ENCODE data around the gene NAP1L4.
"Not testable (repeated sequence)": the region's sequence is repeated elsewhere in the genome, so short reads cannot be mapped to it uniquely, and the experiment has no call there.

Gene NAP1L4

GRCh38 chr11:2958251-2958650 lies 33.9 kb downstream of the NAP1L4 start:
- DNase-seq (ENCODE audit: low read depth): no peak

DNA sequence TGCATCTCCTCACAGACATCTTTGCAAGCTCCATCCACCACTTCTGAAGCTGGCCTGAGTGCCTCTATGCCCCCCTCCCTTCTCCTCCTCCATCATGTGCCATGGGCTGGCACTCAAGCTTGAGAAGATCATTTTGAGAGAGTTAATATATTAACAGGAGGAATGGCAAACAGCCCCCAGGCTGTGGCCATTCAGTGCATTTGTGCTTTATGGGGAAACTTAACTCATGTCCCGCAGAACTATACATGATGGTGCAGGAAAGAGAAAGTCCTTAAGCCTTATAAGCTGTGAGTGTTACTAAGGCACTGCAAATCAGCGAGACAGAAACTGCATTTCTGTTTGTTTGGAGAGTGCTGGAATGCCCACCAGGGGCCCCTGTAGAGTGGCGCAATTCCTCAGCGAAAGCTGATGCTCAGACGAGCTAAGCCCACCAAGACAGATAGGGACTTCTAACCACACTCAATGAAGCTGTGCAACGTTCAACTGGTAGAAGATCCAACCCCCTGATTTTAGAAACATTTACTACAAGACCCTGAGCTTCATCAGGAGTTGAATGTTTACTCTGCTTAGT lies 36.1 kb downstream of the NAP1L4 start:
- DNase-seq (ENCODE audit: low read depth): no peak

DNA sequence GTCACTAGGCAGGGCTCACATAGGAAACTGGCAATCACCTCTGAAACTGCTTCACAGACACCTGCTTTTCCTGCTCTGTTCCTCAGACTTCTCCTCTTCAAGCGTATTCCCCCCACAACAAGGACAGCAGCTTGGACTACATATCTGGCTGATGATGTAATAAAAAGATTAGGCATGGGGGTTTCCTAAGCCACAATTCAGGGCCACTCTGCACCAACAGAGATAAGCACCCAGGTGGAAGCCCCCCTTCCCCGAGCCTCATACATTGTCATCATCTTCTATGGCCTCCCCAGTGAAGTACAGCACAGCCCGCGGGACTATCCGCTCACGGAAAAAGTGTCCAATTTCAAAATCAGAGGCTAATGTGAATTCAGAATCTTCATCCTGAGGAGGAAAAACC lies 37.9 kb downstream of the NAP1L4 start:
- DNase-seq (ENCODE audit: low read depth): no peak

GRCh38 chr11:2952290-2952689 lies 39.8 kb downstream of the NAP1L4 start:
- no peak for DNase-seq (ENCODE audit: low read depth)

- DNase-seq (ENCODE audit: low read depth): no peak
These were observed 40.7 kb downstream of the NAP1L4 start for GRCh38 chr11:2951231-2952110.

DNA sequence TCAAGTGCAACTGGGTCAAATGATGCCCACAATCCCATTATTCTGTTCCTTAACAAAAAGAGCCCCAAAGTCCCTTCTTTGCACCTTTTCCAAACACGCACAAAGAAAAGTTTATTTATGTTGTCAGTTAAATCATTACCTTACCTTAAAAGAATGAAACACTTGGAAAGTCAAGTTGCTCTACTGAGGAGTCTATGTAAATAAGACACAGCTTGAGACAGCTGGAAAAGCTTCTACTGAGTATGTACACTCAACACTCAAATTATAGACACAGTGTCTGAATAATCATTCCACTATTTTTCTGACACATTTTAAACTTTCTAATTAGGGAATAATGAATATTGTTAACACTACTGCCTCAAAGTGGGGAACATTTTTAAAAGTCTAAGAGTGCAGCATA lies 41.3 kb downstream of the NAP1L4 start:
- no peak for DNase-seq (ENCODE audit: low read depth)

DNA sequence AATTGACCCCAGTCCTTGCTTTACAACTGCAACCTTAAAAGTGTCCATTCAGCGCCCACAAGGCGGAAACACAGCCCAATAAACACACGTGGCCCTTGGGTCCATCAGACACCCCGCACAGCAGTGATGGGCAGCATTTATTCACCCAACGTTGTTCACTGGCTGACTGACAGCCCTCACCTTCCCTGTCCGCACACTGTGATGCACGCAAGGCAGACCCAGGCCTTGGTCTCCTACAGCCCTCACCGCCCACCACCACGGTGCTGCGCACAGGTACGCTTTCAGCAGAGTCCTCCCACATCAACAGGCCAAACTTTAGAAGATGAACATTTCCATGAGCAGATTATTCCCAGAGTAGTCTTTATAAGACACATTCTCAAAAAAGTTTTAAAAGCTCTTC lies 42.2 kb downstream of the NAP1L4 start:
- no peak for DNase-seq (ENCODE audit: low read depth)

GRCh38 chr11:2947744-2948143 lies 44.4 kb downstream of the NAP1L4 start:
- no peak for DNase-seq (ENCODE audit: low read depth)

GRCh38 chr11:2945757-2946287 lies 46.3 kb downstream of the NAP1L4 start:
- no peak for DNase-seq (ENCODE audit: low read depth)

GRCh38 chr11:2945031-2945756 lies 46.9 kb downstream of the NAP1L4 start:
- DNase-seq (ENCODE audit: low read depth): no peak

- no peak for DNase-seq (ENCODE audit: low read depth)
These were observed 47.6 kb downstream of the NAP1L4 start for GRCh38 chr11:2944530-2944929.

DNA sequence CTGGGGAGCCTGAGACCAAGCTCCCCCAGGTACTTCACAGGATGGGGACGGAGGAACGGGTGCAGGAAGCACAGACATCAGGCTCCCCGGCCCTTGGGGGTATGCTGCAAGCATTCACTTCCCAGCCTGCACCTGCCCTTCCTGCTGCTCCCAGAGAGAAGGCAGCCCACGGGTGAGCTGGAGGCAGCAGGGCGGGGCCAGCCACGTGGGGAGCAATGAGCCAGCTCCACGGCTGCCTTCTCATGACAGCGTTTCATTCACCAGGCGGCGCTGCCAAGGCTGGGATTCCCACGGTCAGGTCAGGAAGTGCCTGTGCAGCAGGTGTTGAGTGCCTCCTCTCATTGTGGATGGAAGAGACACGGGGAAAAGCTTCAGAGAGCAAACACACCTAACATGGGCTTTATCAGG lies 48.4 kb downstream of the NAP1L4 start:
- no peak for DNase-seq (ENCODE audit: low read depth)

- DNase-seq (ENCODE audit: low read depth): no peak
These were observed 49.0 kb downstream of the NAP1L4 start for GRCh38 chr11:2942872-2943710.

GRCh38 chr11:2942447-2942846 lies 49.7 kb downstream of the NAP1L4 start:
- DNase-seq (ENCODE audit: low read depth): no peak

DNA sequence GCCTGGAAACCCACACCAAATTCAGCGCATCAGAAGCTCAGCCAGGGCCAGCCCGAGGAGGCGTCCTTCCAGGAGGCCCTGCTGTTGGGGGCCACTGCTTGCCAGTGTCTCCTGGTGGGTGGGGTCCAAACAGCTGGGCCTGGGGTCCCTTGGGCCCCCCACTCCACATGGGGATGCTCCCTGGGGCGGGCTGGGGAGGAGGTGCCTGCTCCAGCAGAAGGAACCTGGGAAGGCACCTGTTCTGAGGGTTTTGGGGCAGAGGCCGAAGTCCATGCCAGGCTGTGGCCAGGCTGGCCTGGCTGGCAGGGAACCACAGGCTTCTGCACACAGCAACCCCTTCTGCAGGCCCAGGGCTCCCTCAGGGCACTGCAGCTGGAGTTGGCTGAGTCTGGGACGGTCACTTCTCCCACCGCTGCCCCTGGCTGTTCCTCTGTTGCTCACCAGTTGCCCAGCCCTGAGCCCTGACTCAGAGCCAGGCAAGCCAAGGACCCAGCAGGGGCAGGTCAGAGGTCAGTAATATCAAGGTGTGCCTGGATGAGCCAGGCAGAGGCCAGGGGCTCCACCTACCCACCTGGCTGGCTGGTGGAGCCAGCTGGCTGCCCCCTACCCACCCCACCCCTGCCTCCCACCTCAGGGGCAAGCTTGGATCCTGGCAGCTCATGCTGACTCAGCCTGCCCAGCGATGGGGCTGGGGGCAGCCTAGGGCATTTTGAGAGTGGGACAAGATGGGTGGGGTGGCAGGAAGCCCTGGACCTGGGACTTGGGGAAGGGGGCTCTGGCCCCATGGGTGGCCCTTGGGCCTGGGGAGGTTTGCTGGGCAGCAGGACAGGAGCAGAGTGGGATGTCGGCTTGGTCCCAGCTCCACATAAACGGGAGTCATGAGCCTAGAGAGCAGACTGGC lies 51.0 kb downstream of the NAP1L4 start:
- no peak for DNase-seq (ENCODE audit: low read depth)

DNA sequence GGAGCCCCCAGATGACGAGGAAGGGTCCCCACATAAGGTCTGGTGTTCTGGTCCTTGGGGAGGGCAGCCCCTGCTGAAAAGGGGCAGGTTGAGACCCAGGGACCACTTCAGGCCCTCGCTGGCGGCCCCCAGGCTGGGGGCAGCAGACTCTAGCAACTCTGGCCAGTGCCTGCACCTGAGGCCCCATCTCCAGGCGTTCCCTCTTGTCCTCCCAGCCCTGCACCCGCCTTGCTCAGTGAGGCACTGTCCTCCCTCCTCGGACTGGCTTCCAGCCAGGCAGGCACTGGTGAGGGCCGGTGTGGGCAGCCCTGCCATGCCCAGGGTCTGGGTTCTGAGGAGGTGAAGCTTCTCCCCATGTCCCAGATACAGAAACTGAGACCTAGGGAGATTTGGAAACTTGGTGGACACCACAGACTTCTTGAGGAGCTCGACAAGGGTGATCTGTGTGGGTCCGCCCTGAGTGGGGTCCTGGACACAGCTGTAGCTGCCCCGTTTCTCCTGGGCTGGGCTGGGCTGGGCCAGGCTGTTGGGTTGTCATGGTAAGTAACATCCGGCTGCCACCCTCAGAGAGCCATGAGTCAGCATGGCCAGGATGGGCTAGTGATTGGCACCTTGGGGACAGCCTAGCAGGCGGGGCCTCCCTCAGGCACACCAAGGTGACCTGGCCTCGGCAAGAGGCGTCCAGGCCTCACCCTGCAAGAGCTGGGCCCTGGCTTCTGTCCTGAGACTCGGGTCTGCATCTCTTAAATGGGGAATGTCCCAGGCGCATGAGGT lies 51.8 kb downstream of the NAP1L4 start:
- DNase-seq (ENCODE audit: low read depth): no peak

DNA sequence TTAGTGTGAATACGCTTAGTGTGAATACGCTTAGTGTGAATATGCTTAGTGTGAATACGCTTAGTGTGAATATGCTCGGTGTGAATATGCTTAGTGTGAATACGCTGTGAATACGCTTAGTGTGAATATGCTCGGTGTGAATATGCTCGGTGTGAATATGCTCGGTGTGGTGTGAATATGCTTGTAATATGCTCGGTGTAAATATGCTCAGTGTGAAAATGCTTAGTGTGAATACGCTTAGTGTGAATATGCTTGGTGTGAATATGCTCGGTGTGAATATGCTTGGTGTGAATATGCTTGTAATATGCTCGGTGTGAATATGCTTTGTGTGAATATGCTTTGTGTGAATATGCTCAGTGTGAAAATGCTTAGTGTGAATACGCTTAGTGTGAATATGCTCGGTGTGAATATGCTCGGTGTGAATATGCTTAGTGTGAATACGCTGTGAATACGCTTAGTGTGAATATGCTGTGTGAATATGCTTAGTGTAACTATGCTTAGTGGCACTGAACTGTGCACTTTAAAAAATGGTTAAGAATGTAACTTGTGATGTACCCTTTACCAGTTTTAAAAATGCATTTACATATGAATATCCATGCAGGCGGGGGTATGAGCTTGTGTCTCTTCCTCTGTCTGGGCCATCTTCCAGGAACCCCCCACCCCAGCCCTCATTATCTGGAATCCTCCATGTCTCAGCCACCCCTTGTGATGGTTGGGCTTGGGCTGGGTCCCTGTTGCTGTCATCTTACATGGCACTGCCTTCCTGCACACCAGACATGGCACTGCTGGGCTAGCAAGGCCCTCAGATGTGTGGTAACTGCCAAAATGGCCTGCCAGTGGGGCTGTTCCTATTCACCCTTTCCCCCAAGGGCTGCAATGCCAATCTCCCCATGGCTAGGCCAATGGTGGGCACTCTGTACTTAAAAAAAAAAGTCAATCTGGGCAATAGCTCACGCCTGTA lies 53.4 kb downstream of the NAP1L4 start:
- not testable (repeated sequence) for DNase-seq (ENCODE audit: low read depth)

- DNase-seq (ENCODE audit: low read depth): not testable (repeated sequence)
These were observed 54.3 kb downstream of the NAP1L4 start for GRCh38 chr11:2937641-2938457.
